GM12878 (cell line): ENCODE results near the gene POMC. TPM values are rescaled to one million over a fixed set of nuclear protein-coding genes. Genes with fewer than 3 reads are reported as not detected.

ENCODE experiments used
- ASH2L ChIP-seq: fragments of 300-600, 200-600 bp; sonication (generic); IDR thresholded peaks from 2 replicates; pipeline ENCODE4 v1.6.1; 2017; ENCODE audit warnings: low read depth, mild to moderate bottlenecking, borderline replicate concordance
- BACH1 ChIP-seq: fragments of 450-650 bp; IDR thresholded peaks from 2 replicates; pipeline ENCODE4 v1.6.1; 2017; ENCODE audit warnings: mild to moderate bottlenecking, borderline replicate concordance
- BCL11A ChIP-seq: IDR thresholded peaks from 2 replicates; pipeline ENCODE4 v1.6.1; 2011; ENCODE audit warnings: low read depth, low read length
- BHLHE40 ChIP-seq, 2 experiments: fragments of 450-650 bp in 1 of 2; IDR thresholded peaks; 2 replicates each; pipeline ENCODE4 v1.6.1; 2011 to 2017; ENCODE audit warnings: low read depth in 2 of 2, borderline replicate concordance in 1 of 2, improper control_type of control experiment in 1 of 2, low read length in 1 of 2, mild to moderate bottlenecking in 1 of 2
- CBX5 ChIP-seq: sonication (generic); IDR thresholded peaks from 2 replicates; pipeline ENCODE4 v1.6.1; 2016; ENCODE audit warnings: low read depth, moderate library complexity, mild to moderate bottlenecking, inconsistent platforms
- GATAD2B ChIP-seq: fragments of 450-650 bp; conservative IDR thresholded peaks from 2 replicates; pipeline ENCODE4 v1.6.1; 2017; ENCODE audit warnings: low read depth, mild to moderate bottlenecking, moderate library complexity
- IKZF1 ChIP-seq: fragments of 450-650 bp; conservative IDR thresholded peaks from 2 replicates; pipeline ENCODE4 v1.6.1; 2017; ENCODE audit warnings: antibody characterized with exemption, mild to moderate bottlenecking
- MXI1 ChIP-seq: fragments of 150-350 bp; IDR thresholded peaks from 2 replicates; pipeline ENCODE4 v1.6.1; 2011; ENCODE audit warnings: low read depth, mild to moderate bottlenecking, inconsistent platforms, low read length, improper control_type of control experiment
- MYB ChIP-seq: fragments of 150-350 bp; IDR thresholded peaks from 2 replicates; pipeline ENCODE4 v1.6.1; 2014; ENCODE audit warnings: mild to moderate bottlenecking, low read depth, low read length, borderline replicate concordance
- NR2C1 ChIP-seq: fragments of 450-650 bp; IDR thresholded peaks from 2 replicates; pipeline ENCODE4 v1.6.1; 2017; ENCODE audit warnings: antibody characterized with exemption, mild to moderate bottlenecking, moderate library complexity
- NR2F1 ChIP-seq: fragments of 450-650 bp; conservative IDR thresholded peaks from 2 replicates; pipeline ENCODE4 v1.6.1; 2017; ENCODE audit warnings: mild to moderate bottlenecking
- NRF1 ChIP-seq: conservative IDR thresholded peaks from 2 replicates; pipeline ENCODE4 v1.6.1; 2011; ENCODE audit warnings: mild to moderate bottlenecking, low read depth, low read length, improper control_type of control experiment
- PAX5 ChIP-seq: IDR thresholded peaks from 2 replicates; pipeline ENCODE4 v1.6.1; 2011; ENCODE audit warnings: low read depth, low read length, borderline replicate concordance
- PML ChIP-seq: IDR thresholded peaks from 2 replicates; pipeline ENCODE4 v1.6.1; 2012; ENCODE audit warnings: low read length, inconsistent platforms
- POLR2A ChIP-seq: IDR thresholded peaks from 2 replicates; pipeline ENCODE4 v1.6.1; 2011; ENCODE audit warnings: low read depth, mild to moderate bottlenecking, low read length
- POLR2AphosphoS5 ChIP-seq: IDR thresholded peaks from 2 replicates; pipeline ENCODE4 v1.6.1; 2011; ENCODE audit warnings: mild to moderate bottlenecking, low read length, inconsistent platforms
- RUNX3 ChIP-seq: IDR thresholded peaks from 2 replicates; pipeline ENCODE4 v1.6.1; 2012; ENCODE audit warnings: low read length, inconsistent platforms
- SMARCA5 ChIP-seq: fragments of 450-650 bp; IDR thresholded peaks from 2 replicates; pipeline ENCODE4 v1.6.1; 2017; ENCODE audit warnings: mild to moderate bottlenecking
- STAT3 ChIP-seq: IDR thresholded peaks from 2 replicates; pipeline ENCODE4 v1.6.1; 2011; ENCODE audit warnings: low read depth, low read length, improper control_type of control experiment
- TBL1XR1 ChIP-seq: IDR thresholded peaks from 2 replicates; pipeline ENCODE4 v1.6.1; 2012; ENCODE audit warnings: low read depth, low read length, improper control_type of control experiment
- TCF3 ChIP-seq: IDR thresholded peaks from 2 replicates; pipeline ENCODE4 v1.6.1; 2012; ENCODE audit warnings: low read depth, mild to moderate bottlenecking, low read length, borderline replicate concordance; ENCODE audit not compliant: insufficient read depth
- ZNF217 ChIP-seq: fragments of 450-650 bp; IDR thresholded peaks from 2 replicates; pipeline ENCODE4 v1.6.1; 2017; ENCODE audit warnings: antibody characterized with exemption, mild to moderate bottlenecking
- polyA plus RNA-seq, 11 experiments: library from polyadenylated mRNA; depleted of rRNA in 4 of 11; unstranded in 6 of 11; stranded (reverse) in 5 of 11; fragments of >200 nt; fragmentation: Nextera tagmentation in 4 of 11; fragmentation: Illumina TruSeq in 1 of 11; extraction: Ambion mirVana in 4 of 11; extraction: Trizol in 1 of 11; gene quantifications; 1 replicate in 1 of 11; 2 replicates in 10 of 11; pipeline versions ENCODE4 v1.2.1 to v1.2.3, GENCODE V29; 2011 to 2016; ENCODE audit warnings: inconsistent platforms in 2 of 11, missing spikeins in 2 of 11, low read depth in 1 of 11
- total RNA-seq, 4 experiments: library from RNA; depleted of rRNA in 3 of 4; stranded (reverse); fragments of >200 nt in 3 of 4; fragmentation: Illumina TruSeq in 1 of 4; extraction: Trizol in 1 of 4; gene quantifications; 2 replicates each; pipeline versions ENCODE4 v1.2.1 to v1.2.3, GENCODE V29; 2013 to 2021

The POMC gene
- total and polyA plus RNA-seq, 10 of the 15 experiments (the other 5 are each of a cell fraction or from before 2014, with no cell fraction given), result 0.05 to 14.7 (median 6.8) TPM; not detected in 1

DNA sequence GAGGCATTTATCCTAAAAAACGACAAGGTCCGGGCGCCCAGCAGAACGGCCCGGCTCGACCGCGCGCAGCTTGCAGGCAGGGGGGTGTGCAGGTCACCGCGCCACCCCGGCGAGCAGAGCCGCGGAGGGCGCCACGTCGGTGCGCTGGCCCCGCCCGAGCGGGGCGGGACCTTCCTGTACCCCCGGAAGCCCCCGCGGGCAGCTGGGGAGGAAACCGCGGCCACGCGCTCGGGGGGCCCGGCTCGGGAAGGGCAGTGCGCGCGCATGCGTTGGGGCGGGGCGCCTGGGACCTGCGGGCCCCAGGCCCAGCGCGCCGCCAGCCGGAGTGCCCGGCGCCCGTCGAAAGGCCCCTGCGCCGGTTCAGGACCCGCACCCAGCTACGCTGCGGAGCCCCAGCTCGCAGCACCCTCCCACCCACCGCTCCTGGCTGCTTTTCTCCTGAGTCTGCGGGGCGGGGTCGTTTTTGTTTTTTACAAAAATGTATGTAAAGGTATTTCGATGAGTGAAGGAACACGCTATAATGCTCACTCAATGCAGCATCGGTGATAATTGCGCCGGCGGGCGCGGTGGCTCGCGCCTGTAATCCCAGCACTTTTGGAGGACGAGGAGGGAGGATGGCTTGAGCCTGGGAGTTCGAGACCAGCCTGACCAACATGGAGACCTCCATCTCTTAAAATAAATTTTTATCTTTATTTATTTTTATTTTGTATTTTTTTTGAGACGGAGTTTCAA, 47.7 kb upstream of the POMC start (continued):
- TF ChIP-seq IKZF1 (peak; percentile 64), STAT3 (no peak), CBX5 (0 out of 2 replicates have a peak, but pooled peaks have one; percentile 43), MXI1 (0 out of 2 replicates have a peak, but pooled peaks have one; percentile 4), ZNF217 (peak; percentile 47; the same call in 1 of the 2 replicates), BCL11A (0 out of 2 replicates have a peak, but pooled peaks have one; percentile 2), POLR2A (peak; percentile 83), GATAD2B (peak; percentile 90), MYB (no peak), RUNX3 (peak; percentile 83), NRF1 (peak; percentile 29; the same call in 1 of the 2 replicates), TCF3 (peak; percentile 96), NR2F1 (peak; percentile 36; the same call in 1 of the 2 replicates), NR2C1 (no peak), ASH2L (no peak), PML (no peak), PAX5 (peak; percentile 64; the same call in 1 of the 2 replicates), TBL1XR1 (no peak), BACH1 (peak; percentile 52; the same call in 1 of the 2 replicates), SMARCA5 (0 out of 2 replicates have a peak, but pooled peaks have one; percentile 33), POLR2AphosphoS5 (peak; percentile 27; the same call in 1 of the 2 replicates), BHLHE40 (IDR thresholded peaks at IDR 0.05; ENCODE audit: borderline replicate concordance in 1 of 2, low read depth in 2 of 2, low read length in 1 of 2) (peak in 1 of 2 experiments; percentile 71; a peak in 2 of 4 replicates)
